Ishikawa (cell line): ENCODE data around the gene NTRK1.

ENCODE experiments used
- CEBPB ChIP-seq: IDR thresholded peaks from 2 replicates; pipeline ENCODE4 v1.6.1; 2012
- CREB1 ChIP-seq: IDR thresholded peaks from 2 replicates; pipeline ENCODE4 v1.6.1; 2012; ENCODE audit warnings: low read depth
- EGR1 ChIP-seq: IDR thresholded peaks from 2 replicates; pipeline ENCODE4 v1.6.1; 2012
- EP300 ChIP-seq: IDR thresholded peaks from 2 replicates; pipeline ENCODE4 v1.6.1; 2012; ENCODE audit warnings: borderline replicate concordance
- FOXM1 ChIP-seq: IDR thresholded peaks from 2 replicates; pipeline ENCODE4 v1.6.1; 2012; ENCODE audit warnings: low read depth, borderline replicate concordance
- MAX ChIP-seq: IDR thresholded peaks from 2 replicates; pipeline ENCODE4 v1.6.1; 2012
- NFIC ChIP-seq: IDR thresholded peaks from 2 replicates; pipeline ENCODE4 v1.6.1; 2012
- RAD21 ChIP-seq: IDR thresholded peaks from 2 replicates; pipeline ENCODE4 v1.6.1; 2012; ENCODE audit warnings: low read depth
- TAF1 ChIP-seq: IDR thresholded peaks from 2 replicates; pipeline ENCODE4 v1.6.1; 2012; ENCODE audit warnings: low read depth, mild to moderate bottlenecking
- TCF12 ChIP-seq: IDR thresholded peaks from 2 replicates; pipeline ENCODE4 v1.6.1; 2012; ENCODE audit warnings: low read depth
- TEAD4 ChIP-seq: IDR thresholded peaks from 2 replicates; pipeline ENCODE4 v1.6.1; 2012
- USF1 ChIP-seq: IDR thresholded peaks from 2 replicates; pipeline ENCODE4 v1.6.1; 2012
- YY1 ChIP-seq: IDR thresholded peaks from 2 replicates; pipeline ENCODE4 v1.6.1; 2012; ENCODE audit warnings: low read depth
- ZBTB7A ChIP-seq: IDR thresholded peaks from 2 replicates; pipeline ENCODE4 v1.6.1; 2012; ENCODE audit warnings: low read depth

The NTRK1 gene

GRCh38 chr1:156929596-156930238, 69.1 kb downstream of the NTRK1 start:
- no peak for TF ChIP-seq YY1
- TF ChIP-seq EGR1, result no peak
- TF ChIP-seq CEBPB, result no peak
- TF ChIP-seq RAD21, result no peak
- no peak for TF ChIP-seq FOXM1
- TF ChIP-seq USF1, result no peak
- TF ChIP-seq ZBTB7A, result no peak
- no peak for TF ChIP-seq CREB1
- no peak for TF ChIP-seq TCF12

- TF ChIP-seq YY1 (no peak), FOXM1 (no peak), USF1 (no peak), RAD21 (no peak), TAF1 (no peak), NFIC (no peak), EP300 (no peak), TEAD4 (no peak), MAX (no peak), CEBPB (no peak)
Measured at GRCh38 chr1:156930483-156930882, 69.8 kb downstream of the NTRK1 start.
